ENCODE measurements around the gene DNASE1L2.

- TF ChIP-seq POLR2AphosphoS5 (IDR thresholded peaks at IDR 0.05; ENCODE audit: low read depth, low read length) (no peak), TAF1 (IDR thresholded peaks at IDR 0.05; ENCODE audit: borderline replicate concordance, low read depth, low read length) (no peak)
These were observed 5.0 kb upstream of the DNASE1L2 start for GRCh38 chr16:2231016-2231931.
